Measurements from ENCODE around the gene NUP210L.

DNA sequence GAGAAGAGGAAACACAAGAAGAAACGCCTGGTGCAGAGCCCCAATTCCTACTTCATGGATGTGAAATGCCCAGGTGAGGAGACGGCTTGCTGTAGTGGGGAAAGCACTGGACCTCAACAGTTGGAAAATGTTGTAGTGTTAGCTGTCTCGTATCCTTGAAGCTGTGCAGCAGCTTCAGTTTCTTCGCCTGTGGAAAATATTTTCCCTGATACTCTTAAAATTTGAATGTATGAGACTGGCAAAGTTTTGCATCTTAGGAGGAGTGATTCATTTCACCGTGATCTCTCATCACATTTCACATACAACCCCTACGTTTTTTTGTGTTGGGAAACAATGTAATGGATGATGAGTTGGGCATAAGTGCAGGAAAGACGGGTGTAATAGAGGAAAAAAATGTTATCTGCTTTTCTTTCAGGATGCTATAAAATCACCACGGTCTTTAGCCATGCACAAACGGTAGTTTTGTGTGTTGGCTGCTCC lies 163.7 kb downstream of the NUP210L start:
- TF ChIP-seq CTCF (IDR thresholded peaks at IDR 0.05) (no peak), POLR2A (IDR thresholded peaks at IDR 0.05) (no peak)
